ENCODE measurements around the gene MPO. TPM values are rescaled to one million over a fixed set of nuclear protein-coding genes. Genes with fewer than 3 reads are reported as not detected.

The MPO gene
- polyA plus RNA-seq, 4 donors = 0.12 to 1.1 TPM; not detected in 2

Other genes with a start within 250 kb of the MPO start
- 10 to 100 TPM; 18.9 to 41.9 (median 32.7) TPM for gene DYNLL2, start 197.5 kb downstream of the MPO start, polyA plus RNA-seq
- under 1 TPM in 1 of 4 donors, not detected in 3; 0.03 TPM for gene OR4D1, start 132.6 kb downstream of the MPO start, polyA plus RNA-seq
- gene OR4D2, start 114.0 kb downstream of the MPO start, polyA plus RNA-seq = not detected
- gene EPX, start 88.2 kb downstream of the MPO start, polyA plus RNA-seq = under 1 TPM in 1 of 4 donors, not detected in 3; 0.24 TPM
- gene MKS1, start 61.7 kb downstream of the MPO start, polyA plus RNA-seq = 10 to 100 TPM in 2 of 4 donors, 1 to 10 TPM in 2; 2.7 to 26.6 (median 9.2) TPM
- gene LPO, start 42.4 kb downstream of the MPO start, polyA plus RNA-seq = under 1 TPM in 2 of 4 donors, not detected in 2; 0.44 to 0.55 TPM
- gene TSPOAP1, start 47.9 kb upstream of the MPO start, polyA plus RNA-seq = 10 to 100 TPM in 1 of 4 donors, 1 to 10 TPM in 2, under 1 TPM in 1; 0.89 to 10.9 (median 2.6) TPM
- 100 to 1,000 TPM in 1 of 4 donors, 10 to 100 TPM in 3; 70.3 to 102 (median 79.7) TPM for gene SUPT4H1, start 71.3 kb upstream of the MPO start, polyA plus RNA-seq
- gene RNF43, start 136.6 kb upstream of the MPO start, polyA plus RNA-seq = 10 to 100 TPM in 2 of 4 donors, 1 to 10 TPM in 2; 3.5 to 29.4 (median 15.7) TPM
- under 1 TPM in 2 of 4 donors, not detected in 2; 0.01 to 0.03 TPM for gene HSF5, start 207.5 kb upstream of the MPO start, polyA plus RNA-seq
- 10 to 100 TPM; 15.4 to 77.4 (median 20.6) TPM for gene MTMR4, start 233.7 kb upstream of the MPO start, polyA plus RNA-seq